Measurements from ENCODE around the gene NAT9.
A peak's percentile ranks its signal among the peaks of the same experiment; 100 is the strongest.

The NAT9 gene

DNA sequence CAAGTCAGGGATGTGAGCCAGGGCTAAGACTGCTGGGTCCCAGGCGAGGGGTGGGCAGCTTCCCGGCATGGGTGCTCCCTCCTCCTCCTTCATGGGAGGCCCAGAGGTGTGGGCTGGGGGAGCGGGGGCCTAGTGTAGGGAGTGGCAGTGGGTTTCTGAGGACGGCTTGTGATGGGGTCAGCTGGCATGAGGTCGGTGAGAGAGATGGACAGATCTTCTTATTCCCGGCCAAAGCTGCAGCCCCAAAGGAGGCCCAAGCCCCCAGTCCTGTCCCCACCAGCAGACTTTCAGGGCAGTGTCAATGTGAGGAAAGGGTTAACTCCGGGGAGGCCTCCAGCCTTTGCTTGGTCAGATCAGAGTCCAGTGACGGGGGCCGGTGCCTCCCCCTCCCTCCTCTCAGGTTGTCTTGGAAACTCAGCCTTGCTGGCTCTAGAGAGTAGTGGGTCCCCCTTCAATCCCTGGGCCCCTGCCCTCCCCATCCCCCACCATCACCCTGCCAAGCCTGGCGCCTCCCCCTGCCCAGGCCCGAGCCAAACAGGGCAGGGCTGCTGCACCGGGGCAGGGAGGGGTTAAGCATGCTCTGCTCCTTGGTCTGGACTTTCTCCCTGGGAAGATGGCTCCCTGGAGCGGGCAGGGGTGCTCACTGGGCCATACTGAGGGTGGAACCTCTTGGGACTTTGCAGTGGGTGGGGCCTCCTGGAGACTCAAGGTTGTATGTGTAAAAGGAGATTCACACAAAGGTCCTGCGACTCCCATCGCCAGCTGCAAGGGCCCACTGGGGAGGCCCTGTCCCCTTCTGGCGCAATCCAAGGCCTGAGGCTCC lies 12.4 kb downstream of the NAT9 start:
- DNase-seq (ENCODE audit: low read depth in 3 of 3, low spot score in 1 of 3) = no peak

DNA sequence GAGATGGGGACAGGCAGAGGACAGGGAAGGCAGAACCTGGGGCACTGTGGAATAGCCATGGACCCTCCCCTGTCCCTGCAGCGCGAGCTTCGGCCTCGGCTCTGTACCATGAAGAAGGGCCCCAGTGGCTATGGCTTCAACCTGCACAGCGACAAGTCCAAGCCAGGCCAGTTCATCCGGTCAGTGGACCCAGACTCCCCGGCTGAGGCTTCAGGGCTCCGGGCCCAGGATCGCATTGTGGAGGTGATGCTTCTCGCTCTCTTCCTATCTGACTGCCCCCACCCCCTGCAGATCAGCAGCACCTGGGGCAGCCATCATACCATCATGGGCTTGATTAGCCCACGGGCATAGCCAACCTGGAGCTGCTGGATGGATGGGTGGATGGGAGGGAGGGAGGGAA lies 14.2 kb downstream of the NAT9 start:
- DNase-seq (ENCODE audit: low read depth in 3 of 3, low spot score in 1 of 3) = no peak

DNA sequence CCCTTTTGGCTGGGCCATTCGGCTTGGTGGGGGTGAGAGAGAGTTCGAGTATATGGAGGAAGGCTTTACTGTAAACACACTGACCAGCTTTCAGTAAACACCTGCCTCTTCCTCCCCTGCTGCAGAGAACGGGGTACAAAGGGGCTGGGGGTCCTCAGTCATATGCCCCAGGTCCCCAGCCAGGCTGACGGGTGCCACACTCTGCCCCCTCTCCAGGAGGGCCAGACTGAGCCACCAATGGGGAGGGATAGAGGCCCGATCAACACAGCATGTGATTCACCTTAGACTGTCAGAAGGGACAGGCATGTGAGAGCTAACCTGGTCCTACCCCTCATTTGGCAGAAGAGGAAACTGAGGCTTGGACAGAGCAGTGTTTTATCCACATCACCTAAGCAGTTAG lies 14.7 kb downstream of the NAT9 start:
- no peak for DNase-seq (ENCODE audit: low read depth in 3 of 3, low spot score in 1 of 3)

DNA sequence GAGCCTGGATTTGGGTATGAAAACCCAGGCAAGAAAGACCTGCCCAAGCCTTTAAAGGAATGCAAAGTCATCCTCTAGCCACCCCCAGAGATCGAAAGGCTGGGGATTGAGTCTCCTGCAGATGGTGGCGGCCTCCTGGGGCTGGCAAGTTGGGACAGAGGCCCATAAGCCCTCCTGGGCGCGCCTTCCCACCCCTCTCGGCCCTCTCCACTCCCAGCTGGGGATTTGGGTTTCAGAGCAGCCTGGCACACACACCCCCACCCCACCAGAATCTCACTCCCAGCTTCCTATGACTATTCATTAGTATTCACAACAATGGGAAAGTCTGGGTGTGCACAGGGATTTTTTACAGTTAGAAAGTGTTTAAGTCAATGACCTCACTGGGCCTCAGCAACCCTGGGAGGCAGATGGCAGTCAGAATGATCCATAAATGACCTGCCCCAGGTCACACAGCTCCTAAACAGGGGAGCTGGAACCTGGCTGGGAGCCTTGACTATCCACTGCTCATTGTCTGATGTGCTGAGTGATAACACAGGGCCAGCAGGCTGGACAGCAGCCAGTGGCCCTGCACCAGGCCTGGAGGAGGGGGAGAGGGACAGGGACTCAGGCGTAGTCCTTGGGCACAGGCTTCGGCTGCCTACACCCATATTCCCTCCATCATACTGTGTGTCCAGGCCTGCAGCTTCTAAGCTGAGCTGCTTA lies 15.6 kb downstream of the NAT9 start:
- DNase-seq (ENCODE audit: low read depth in 3 of 3, low spot score in 1 of 3) = no peak

DNA sequence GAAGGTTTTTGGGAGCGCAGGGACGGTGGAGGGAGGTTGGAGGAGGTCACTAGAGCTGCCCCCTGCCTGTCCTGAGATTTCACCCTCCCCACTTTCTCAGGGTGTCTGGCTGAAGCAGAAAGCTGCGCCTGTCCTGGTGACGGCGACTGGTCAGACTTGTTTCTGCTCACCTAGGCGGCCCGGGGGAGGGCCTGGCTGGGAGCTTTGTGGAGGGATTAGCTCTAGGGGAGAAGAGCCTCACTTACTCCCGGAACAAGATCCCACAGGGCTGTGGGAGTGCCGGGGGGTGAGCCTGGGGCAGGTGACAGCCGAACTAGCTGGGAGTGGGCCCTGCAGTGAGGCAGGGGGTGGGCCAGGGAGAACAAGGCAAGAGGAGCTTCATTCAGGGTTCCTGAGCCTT lies 16.2 kb downstream of the NAT9 start:
- DNase-seq (ENCODE audit: low read depth in 3 of 3, low spot score in 1 of 3) = no peak

DNA sequence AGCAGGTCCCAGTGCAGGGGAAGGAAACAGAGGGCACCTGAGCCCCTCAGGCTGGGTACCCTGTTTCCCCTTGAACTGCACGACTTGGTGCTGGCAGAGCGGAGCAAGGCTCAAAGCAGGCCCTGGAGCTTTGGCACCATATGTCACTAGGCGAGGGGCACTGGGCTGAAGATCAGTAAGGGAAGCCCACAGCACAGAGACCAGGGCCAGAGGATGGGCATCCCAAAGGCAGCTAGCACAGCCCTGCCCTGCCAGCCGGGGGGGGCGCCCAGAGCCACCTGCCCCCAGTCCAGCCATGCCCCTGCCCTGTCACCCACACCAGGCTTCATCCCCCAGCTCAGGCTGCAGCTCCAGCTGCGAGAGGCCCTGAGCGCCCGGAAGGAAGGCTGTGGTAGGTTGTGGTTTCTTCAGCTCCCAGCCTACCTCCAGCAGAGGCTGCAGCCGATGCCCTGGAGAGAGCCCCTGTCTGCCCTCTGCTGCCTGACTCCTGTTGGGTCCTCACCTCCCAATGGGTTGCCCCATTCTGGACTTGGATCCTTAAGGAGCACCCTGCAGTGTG lies 16.8 kb downstream of the NAT9 start:
- no peak for DNase-seq (ENCODE audit: low read depth in 3 of 3, low spot score in 1 of 3)

DNA sequence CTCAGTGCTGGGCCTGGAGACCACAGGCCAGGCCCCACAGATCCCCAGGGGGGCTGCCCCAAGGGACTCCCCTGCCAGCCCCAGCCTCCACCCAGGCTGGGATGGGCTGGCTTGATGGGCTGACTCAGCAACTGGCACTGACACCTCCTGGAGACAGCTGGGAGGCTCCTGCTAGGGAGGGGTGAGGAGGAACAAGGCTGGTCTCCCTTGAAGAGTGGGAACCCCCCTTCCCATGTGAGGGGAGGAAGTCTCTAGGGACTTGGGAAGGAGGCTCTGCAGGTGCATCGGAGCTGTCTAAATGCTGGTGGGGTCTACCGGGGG lies 17.3 kb downstream of the NAT9 start:
- no peak for DNase-seq (ENCODE audit: low read depth in 3 of 3, low spot score in 1 of 3)

DNA sequence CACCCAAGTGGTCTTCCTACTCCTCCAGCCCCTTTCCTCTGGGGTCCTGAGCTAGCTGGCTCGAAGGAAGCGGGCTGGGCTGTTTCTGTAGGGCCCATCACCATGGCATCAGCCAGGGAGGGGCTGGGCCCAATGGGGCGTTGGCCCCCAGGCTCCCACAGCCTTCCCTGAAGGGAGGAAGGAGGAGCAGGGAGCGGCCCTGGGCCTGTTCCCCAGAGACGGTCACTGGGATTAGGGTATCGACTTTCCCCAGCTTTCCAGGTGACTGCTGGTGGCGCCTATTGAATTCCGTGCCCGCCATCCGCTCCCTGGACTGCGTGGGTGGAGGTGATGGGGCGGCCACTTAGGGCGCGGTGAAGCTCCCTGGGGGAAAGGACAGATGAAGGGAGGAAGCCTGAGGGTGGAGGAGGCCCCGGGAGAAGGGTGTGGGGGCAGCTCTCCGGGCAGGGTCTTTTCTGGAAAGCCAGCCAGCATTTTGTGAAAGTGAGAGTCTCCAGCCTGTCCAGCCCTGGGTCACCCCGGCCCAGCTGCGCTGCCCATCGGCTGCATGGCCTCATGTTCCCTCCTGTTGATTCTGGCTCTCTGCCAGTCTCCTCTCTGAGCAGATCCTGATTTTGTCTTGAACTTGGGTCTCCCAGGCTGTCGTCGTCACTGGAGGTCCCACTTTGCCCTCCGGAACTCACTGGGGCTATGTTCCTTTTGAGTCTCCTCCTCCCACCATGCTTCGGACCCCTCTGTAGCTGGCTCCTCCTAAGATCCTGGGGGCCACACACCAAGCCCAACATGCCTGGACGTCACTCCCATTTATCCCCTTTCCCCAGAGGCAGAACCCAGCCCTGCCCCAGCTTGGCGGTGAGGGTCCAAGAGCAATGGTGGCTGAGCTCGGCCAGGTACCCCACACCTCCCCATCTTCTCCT lies 18.0 kb downstream of the NAT9 start:
- DNase-seq (ENCODE audit: low read depth in 3 of 3, low spot score in 1 of 3) = no peak

DNA sequence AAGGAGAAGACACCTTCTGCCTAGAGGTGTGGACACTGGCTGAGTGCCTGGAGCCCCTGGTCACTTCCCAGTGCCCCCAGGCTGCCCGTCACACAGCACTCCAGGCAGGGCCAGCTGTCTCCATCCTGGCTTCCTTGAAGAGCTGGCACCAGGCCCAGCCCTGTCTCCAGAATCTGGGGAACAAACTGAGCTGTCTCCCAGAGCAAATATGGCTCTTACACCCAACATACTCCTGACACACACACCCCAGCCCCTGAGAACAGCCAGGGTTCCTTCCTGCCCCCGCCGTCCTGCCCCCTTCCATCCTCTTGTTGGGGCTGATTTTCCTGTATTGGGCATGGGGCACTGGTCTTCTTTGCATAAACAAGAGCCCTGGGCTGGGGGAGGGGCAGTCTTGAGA lies 18.6 kb downstream of the NAT9 start:
- no peak for DNase-seq (ENCODE audit: low read depth in 3 of 3, low spot score in 1 of 3)

DNA sequence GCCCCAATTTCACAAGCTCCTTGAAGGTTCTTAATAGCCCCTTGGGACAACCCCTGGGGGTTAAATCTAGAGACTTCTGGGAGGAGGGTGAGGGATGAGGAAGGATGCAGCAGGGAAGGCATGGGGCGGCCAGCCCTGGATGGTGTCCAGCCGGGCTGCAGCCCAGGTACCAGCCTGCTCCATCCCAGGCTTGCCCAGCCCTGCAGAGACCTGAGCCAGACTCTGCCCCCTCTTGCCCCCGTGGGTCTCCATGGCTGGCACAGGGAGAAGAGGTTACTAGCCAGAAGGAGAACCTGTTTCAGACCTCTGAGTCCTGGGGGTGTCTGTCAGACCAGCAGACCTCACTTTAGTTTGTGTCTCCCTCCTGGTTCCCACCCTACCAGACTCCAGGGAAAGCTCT lies 19.3 kb downstream of the NAT9 start:
- DNase-seq (ENCODE audit: low read depth in 3 of 3, low spot score in 1 of 3) = no peak

DNA sequence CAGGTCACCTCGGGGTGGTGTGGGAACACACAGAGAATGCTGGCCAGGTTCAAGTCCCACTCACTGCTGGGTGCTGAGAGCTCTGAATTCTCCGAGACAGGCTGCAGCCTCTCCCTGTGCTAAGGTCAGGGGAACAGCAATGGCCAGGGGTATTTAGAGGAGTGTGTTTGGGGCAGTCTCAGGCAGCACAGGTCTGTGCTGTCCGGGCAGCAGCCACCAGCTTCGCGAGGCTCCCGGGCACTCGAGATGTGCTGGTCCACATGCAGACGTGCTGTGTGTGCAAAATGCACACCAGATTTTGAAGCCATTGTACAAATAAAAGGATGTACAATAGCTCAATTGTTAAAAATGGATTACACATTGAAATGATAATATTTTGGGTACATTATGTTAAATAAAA lies 20.6 kb downstream of the NAT9 start:
- no peak for DNase-seq (ENCODE audit: low read depth in 3 of 3, low spot score in 1 of 3)

DNA sequence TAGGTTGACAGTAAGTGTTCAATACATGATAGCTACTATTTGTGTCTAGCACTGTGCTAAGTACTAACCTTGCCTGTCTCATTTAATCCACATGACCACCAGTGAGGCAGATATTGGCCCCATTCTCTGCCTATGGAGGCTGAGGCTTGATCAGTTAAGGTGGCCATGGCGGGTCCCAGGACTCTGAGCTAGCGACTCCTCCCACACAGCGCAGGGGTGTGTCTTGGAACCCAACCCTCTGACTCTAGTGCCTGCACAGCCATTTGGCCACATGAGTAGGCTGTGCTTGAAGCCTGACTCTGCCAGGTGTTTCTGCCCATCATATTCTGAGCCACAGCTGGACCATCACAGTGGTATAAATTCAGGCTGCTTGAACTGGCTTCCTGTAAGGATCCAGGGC lies 21.3 kb downstream of the NAT9 start:
- DNase-seq (ENCODE audit: low read depth in 3 of 3, low spot score in 1 of 3) = no peak

DNA sequence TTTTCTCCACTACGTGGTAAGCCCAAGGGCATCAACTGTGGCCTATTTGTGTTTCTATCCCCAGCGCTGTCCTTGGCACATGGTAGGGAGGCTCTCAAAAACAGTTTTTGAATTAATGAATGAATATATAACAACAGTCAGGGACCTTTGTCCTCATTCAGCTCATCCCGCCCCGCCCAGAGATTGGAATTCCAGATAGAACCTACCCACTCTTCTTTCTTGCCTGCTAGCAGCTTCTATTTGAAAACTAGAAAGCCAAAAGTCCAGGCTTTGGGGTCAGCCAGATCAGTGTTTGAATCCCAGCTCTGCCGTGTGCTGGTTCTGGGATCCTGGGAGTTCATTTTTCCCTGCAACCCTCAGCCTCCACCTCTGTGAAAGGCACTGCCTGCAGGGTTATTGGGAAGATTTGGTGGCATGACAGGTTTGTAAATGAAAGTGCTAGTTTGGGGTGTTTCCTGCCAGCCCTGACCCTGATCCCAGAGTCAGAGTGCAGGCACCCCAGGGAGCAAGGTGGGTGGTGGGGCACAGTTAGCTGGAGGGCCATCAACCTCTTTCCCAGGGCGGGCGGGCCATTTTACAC lies 23.2 kb downstream of the NAT9 start:
- DNase-seq (ENCODE audit: low read depth in 3 of 3, low spot score in 1 of 3) = no peak

DNA sequence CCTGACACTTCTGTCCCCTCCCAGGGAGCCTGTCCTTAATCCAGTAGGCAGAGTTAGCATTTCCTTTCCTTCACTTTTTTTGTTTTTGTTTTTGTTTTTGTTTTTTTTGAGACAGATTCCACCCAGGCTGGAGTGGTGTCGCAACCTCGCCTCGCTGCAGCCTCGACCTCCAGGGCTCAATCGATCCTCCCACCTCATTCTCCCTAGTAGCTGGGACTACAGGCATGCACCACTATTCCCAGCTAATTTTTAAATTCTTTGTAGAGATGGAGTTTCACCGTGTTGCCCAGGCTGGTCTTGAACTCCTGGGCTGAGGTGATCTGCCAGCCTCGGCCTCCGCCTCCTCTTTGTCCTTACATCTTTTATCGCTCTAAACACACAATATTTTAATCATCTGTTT lies 23.7 kb downstream of the NAT9 start:
- no peak for DNase-seq (ENCODE audit: low read depth in 3 of 3, low spot score in 1 of 3)

DNA sequence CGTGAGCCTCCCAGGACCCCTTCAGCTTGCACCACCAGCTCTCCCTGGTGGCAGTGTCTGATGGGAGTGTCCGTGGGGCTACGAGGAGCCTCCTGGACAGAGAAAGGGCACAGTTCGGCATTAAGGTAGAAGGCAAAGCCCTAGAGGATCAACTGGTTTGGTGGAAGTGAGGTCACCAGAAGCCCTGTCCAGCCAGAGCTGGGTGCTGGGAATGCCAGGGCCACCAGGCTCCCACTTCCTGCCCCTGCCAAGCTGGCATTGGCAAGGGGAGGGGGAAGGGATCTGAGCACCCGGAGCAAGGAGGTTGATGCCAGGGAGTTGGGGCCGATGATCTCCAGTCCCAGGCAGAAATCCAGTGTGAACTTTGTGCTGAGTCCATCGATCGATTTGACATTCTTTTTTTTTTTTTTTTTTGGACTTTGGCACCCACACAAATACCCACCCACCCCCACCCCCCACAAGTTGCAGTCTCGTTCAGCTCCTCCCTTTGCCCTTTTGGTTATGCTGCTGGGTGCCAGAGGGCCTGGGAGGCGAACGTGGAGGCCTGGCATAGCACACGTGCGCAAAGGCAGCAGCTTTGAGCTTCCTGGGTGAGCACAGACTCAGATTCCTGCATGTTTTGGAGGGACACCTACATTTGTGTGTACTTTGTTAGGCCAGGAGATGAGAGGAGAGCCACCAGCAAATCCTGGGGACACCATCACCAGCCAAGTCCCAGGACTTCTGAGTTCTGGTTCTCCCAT lies 25.6 kb downstream of the NAT9 start:
- DNase-seq (ENCODE audit: low read depth in 3 of 3, low spot score in 1 of 3) = no peak

DNA sequence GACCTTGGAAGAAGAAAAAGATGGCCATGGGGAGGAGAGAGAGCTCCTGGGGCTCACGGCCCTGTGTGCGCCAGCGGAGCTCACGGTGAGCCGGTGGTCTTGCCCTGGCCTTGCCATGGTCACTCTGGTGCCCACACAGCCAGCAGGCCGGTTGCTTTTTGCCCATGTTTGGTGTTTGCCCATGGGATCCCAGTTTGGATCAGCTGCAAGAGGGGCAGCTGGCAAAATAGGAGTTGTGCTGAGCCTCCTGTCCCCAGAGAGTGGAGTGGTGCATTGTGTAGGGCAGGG lies 26.2 kb downstream of the NAT9 start:
- DNase-seq (ENCODE audit: low read depth in 3 of 3, low spot score in 1 of 3) = no peak

DNA sequence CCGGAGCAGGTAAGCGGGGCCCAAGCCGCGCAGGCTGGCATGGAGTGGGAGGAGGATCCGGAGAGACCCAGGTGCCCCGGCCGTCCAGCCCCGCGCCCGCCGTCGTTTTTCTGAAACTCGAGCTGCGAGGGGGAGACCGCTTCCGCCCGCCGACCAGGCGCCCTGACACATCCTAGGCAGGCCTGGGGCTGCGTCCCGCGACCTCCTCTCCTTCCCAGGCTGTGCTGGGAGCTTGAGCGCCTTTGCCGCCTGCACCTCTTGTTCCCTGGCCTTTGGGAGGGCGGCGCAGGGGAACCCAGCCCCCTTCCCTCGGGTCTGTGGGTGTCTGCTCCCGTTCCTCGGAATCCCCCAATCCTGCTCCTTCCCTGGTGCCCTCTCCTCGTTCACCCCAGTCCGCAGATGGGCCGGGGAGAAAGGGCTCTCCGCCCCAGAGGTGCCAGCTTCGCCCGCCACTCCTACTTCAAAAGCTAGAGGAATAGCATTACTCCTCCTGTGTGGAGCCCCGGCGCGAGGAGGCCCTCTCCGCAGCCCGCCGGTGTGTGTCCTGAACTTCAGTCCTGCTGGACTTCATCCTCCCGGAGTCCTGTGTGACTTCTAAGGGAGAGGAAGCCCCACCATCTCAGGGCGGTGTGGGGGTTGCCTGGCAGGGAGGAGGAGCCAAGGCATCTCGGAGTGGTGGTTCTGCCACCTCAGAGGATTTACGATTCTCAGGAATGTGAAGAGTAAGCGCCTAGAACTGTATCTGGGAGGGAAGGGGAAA lies 26.7 kb downstream of the NAT9 start:
- DNase-seq (ENCODE audit: low read depth in 3 of 3, low spot score in 1 of 3) = no peak

DNA sequence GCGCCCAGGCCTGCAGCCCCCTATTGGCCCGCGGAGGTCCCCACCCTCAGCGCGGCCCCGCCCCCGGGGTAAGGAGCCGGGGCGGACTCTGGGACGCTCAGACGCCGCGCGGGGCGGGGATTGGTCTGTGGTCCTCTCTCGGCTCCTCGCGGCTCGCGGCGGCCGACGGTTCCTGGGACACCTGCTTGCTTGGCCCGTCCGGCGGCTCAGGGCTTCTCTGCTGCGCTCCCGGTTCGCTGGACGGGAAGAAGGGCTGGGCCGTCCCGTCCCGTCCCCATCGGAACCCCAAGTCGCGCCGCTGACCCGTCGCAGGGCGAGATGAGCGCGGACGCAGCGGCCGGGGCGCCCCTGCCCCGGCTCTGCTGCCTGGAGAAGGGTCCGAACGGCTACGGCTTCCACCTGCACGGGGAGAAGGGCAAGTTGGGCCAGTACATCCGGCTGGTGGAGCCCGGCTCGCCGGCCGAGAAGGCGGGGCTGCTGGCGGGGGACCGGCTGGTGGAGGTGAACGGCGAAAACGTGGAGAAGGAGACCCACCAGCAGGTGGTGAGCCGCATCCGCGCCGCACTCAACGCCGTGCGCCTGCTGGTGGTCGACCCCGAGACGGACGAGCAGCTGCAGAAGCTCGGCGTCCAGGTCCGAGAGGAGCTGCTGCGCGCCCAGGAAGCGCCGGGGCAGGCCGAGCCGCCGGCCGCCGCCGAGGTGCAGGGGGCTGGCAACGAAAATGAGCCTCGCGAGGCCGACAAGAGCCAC lies 27.4 kb downstream of the NAT9 start, which contains the start of gene NHERF1:
Gene NHERF1 (plus strand): TSS at position 100 of the 750 bp plus-strand sequence. CDS start 219 bp downstream, at position 319.
- peak; percentile 89 to 91 (median 91) for DNase-seq (ENCODE audit: low read depth in 3 of 3, low spot score in 1 of 3)

DNA sequence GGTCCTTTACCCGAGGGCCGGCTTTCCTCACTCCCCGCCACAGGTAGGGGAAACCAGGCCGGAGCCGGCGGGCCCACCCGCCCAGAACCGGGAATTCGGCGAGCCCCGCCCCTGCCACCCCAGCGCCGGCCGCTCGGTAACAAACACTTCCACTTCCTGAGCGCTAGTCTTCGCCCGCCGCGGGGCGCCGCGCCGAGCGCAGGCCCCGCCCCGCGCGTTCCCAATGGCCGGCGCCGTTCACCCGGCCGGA lies 27.9 kb downstream of the NAT9 start:
- no peak for DNase-seq (ENCODE audit: low read depth in 3 of 3, low spot score in 1 of 3)

DNA sequence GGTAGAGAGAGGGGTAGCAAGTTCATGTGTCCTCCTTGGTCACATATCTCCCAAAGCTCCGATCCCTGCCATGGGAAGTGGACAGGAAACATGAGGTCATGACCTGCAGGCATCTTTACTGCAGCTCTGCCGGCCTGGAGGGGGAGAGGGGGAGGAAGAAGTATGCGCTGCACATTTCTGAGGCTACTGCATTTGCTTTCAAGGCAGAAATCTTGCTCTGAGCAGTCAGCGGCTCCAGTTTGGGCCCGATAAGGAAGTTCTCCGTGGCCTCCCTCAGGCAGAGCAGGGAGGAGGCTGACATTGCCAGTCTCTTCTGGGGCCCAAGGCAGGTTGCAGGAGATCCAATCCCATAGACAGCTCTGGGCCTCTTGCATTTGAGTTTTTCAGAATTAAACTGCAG lies 29.2 kb downstream of the NAT9 start:
- no peak for DNase-seq (ENCODE audit: low read depth in 3 of 3, low spot score in 1 of 3)
